Measurements from ENCODE around the gene SOX6.

Gene SOX6

DNA sequence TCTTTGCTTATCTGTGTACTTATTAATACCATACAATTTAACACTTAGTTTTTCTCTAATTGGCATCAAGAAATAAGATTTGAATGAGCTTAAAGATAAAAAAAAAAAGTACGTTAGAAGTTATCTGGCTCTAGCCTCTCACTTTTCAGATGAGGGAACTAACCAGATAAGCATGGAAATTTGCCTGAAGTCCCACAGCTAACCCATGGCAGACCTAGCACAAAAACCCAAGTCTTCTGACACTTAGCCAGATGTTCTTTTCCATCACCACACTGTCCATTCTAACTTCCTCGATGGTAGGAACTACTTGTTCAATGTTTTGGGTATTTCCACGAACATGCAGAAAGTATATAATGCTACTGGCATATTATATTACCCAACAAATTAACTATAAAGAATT lies 7.4 kb upstream of the SOX6 start:
- TF ChIP-seq, protein P1, sequence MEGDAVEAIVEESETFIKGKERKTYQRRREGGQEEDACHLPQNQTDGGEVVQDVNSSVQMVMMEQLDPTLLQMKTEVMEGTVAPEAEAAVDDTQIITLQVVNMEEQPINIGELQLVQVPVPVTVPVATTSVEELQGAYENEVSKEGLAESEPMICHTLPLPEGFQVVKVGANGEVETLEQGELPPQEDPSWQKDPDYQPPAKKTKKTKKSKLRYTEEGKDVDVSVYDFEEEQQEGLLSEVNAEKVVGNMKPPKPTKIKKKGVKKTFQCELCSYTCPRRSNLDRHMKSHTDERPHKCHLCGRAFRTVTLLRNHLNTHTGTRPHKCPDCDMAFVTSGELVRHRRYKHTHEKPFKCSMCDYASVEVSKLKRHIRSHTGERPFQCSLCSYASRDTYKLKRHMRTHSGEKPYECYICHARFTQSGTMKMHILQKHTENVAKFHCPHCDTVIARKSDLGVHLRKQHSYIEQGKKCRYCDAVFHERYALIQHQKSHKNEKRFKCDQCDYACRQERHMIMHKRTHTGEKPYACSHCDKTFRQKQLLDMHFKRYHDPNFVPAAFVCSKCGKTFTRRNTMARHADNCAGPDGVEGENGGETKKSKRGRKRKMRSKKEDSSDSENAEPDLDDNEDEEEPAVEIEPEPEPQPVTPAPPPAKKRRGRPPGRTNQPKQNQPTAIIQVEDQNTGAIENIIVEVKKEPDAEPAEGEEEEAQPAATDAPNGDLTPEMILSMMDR (conservative IDR thresholded peaks at IDR 0.05), result no peak
- no peak overlapping the region for H3K27ac ChIP-seq

DNA sequence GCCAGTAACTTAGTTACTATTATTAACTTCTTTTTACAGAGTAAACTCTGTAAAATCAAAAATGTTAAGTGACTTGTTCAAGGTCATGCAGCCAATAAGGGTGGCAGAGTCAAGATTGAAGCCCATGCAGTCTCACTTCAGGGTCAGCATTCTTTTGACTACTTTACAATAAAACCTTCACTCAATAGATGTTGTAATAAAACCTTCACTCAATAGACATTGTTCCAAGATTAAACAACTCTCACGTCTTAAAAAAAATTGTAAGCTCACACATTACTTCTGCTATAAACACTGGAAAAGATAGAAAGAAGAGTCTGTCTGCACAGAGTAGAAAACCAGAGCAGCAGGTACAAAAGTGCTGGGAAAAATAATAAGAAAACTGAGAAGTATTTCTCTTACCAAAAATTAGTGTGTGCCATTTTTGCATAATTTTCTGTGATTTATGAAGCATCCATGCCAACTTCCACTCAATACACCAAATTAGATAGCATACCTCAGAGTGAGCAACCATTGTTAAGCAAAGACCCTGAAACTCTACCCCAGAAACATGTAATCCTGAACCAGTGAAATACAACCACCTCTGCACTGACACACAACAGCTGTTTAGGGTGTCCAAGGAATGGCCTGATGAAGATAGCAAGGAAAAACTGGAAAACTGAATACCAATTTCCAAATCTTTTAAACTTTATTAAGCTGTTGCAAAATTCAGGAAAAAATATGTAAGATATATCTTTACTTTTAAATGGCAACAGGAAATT lies 4.9 kb upstream of the SOX6 start:
- no peak overlapping the region for H3K27ac ChIP-seq
- TF ChIP-seq, protein P1 (conservative IDR thresholded peaks at IDR 0.05), result no peak

DNA sequence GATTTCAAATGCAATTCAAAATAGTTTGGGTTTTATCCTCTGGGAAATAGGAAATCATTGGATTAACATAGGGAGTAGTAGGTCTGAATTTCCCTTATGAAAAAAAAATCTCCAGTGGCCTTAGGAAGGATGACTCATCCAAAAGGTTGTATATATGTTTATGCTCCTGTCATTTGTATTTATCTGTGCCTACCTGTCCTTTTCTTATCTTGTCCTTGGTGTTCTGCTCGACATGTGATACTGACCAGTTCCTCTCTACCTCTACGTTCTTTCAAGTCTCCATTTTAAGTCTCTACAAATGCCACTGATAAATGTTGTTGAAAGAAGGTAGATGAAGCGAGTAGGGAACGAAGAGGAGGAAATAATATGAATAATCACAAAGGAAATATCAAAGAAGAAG lies 3.0 kb upstream of the SOX6 start:
- TF ChIP-seq, protein P1 (conservative IDR thresholded peaks at IDR 0.05), result no peak
- H3K27ac ChIP-seq, result no peak overlapping the region; the same call in 1 of the 2 replicates

DNA sequence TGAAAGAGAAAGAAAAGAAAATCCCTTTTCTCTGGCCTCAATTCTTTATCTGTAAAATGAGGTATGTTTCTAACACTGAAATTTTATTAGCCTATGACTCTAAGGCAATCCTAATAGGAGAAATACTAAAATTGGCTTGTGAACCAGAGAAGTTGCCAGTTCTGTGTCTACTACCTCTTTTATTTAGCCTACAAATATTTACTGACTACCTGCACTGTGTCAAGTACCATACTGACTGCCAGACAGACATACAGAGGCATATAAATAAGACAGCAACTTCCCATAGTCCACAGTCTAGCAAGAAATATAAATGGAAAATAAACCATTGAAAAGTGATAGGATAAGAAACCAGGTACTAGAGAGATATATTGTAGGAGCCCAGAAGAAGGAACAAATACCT lies 2.4 kb upstream of the SOX6 start:
- peak overlapping the region; percentile 53 for H3K27ac ChIP-seq
- TF ChIP-seq, protein P1 (conservative IDR thresholded peaks at IDR 0.05), result no peak

DNA sequence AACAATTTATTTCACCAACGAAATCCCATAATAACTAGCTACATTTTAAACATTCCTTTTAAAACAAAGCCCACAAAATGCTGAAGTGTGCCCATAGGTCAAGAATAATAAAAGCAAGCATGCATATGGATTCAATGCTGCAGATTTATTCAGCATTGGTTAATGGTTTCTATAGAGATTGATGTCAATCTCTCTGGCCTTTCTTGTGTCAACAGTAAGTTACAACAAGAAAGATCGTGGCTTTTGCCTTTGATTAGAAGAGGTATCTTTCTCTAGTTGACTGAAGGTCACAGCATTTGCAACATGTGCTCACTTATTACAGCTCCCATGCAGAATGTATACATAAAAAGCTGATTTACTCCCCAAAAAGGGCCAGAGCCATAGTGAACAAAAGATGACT lies 1.4 kb upstream of the SOX6 start:
- TF ChIP-seq, protein P1 (conservative IDR thresholded peaks at IDR 0.05), result no peak
- peak overlapping the region; percentile 53 for H3K27ac ChIP-seq

DNA sequence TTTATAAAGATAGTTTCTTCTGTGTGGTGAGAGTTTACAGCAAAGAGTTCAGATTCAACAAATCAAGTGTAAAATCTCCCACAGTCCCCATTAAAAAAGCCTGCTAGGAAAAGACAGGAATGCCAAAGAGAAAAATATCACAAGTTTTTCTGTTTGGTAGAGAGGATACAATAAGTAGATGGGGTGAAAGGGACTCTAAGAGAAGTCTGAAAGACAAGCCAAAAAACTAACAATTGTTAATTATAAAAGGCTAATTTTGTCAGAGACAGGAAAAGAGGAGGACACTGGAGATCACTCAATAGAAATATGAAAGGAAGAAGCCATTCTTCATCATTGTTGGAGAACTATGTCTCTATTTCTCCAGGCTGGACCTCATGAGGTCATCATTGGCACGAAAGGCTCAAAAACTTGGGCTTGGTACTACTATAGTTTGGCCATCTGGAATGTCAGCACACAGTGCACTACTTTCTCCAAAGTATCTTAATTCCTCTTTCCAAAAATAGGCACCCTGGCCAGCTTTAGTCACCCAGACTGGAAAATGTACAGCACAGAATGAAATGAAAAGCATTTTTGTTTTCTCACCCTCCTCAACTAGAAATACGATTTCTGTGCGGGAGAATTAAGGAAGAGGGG lies 531 bp upstream of the SOX6 start:
- H3K27ac ChIP-seq, result peak overlapping the region; percentile 53; the same call in 1 of the 2 replicates
- TF ChIP-seq, protein P1 (conservative IDR thresholded peaks at IDR 0.05), result no peak

DNA sequence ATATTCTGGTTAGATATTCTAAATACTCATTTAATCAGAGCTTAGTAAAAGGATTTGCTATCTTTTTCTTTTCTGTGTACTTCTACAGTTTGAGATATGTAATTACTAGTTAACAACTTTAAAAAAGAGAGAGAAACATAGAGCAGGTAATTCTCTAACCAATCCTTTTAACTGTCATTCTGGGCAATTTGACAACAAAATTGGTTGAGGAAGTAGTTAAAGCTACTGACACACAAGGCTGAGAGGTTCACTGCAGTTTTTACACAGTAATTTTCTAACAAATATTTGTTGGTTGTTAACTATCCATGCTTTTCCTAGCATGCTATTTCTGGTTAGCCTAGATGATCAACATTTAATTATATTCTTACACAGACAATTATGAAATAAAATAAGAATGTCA lies 3.6 kb downstream of the SOX6 start:
- peak overlapping the region; percentile 10; the same call in 1 of the 2 replicates for H3K27ac ChIP-seq
- TF ChIP-seq, protein P1 (conservative IDR thresholded peaks at IDR 0.05), result no peak
